Nephron (organoid): Measurements from ENCODE around the gene CRYZ.

Experiments used
- H3K27ac Mint-ChIP-seq, 3 experiments: 2 replicates each; pipeline ENCODE4 v1.8.0; 2020; ENCODE audit warnings: mixed read lengths in 3 of 3, mild to moderate bottlenecking in 2 of 3, moderate library complexity in 1 of 3
- H3K27me3 Mint-ChIP-seq: 2 replicates; pipeline ENCODE4 v1.8.0; 2021; ENCODE audit warnings: low read depth, mild to moderate bottlenecking, moderate library complexity, mixed read lengths
- H3K36me3 Mint-ChIP-seq: 2 replicates; pipeline ENCODE4 v1.8.0; 2020; ENCODE audit warnings: low read depth, mixed read lengths
- H3K4me1 Mint-ChIP-seq: 2 replicates; pipeline ENCODE4 v1.8.0; 2020; ENCODE audit warnings: mixed read lengths
- H3K4me3 Mint-ChIP-seq, 3 experiments: 2 replicates each; pipeline ENCODE4 v1.8.0; 2020; ENCODE audit warnings: mild to moderate bottlenecking in 3 of 3, mixed read lengths in 3 of 3, moderate library complexity in 2 of 3
- H3K9me3 Mint-ChIP-seq: 2 replicates; pipeline ENCODE4 v1.8.0; 2020; ENCODE audit warnings: mixed read lengths
- TF ChIP-seq, protein P1 (sequence below), 3 experiments: fragments of 200-600 bp; sonication (generic); IDR thresholded peaks; one replicate each; pipeline ENCODE4 v1.5.0; 2021; ENCODE audit warnings: antibody characterized with exemption in 3 of 3; ENCODE audit not compliant: unreplicated experiment in 3 of 3

CRYZ gene

GRCh38 chr1:74726063-74726462, 6.8 kb downstream of the CRYZ start:
- H3K27me3 Mint-ChIP-seq = no peaks in the 10 kb centered on the region
- TF ChIP-seq, protein P1, sequence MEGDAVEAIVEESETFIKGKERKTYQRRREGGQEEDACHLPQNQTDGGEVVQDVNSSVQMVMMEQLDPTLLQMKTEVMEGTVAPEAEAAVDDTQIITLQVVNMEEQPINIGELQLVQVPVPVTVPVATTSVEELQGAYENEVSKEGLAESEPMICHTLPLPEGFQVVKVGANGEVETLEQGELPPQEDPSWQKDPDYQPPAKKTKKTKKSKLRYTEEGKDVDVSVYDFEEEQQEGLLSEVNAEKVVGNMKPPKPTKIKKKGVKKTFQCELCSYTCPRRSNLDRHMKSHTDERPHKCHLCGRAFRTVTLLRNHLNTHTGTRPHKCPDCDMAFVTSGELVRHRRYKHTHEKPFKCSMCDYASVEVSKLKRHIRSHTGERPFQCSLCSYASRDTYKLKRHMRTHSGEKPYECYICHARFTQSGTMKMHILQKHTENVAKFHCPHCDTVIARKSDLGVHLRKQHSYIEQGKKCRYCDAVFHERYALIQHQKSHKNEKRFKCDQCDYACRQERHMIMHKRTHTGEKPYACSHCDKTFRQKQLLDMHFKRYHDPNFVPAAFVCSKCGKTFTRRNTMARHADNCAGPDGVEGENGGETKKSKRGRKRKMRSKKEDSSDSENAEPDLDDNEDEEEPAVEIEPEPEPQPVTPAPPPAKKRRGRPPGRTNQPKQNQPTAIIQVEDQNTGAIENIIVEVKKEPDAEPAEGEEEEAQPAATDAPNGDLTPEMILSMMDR (IDR thresholded peaks at IDR 0.05; ENCODE audit: unreplicated experiment in 3 of 3) = no peak
- peaks cover 35% of the 10 kb centered on the region for H3K9me3 Mint-ChIP-seq
- H3K4me1 Mint-ChIP-seq = no peaks in the 10 kb centered on the region
- H3K27ac Mint-ChIP-seq = no peak overlapping the region
- H3K36me3 Mint-ChIP-seq = peaks cover 82% of the 10 kb centered on the region
- H3K4me3 Mint-ChIP-seq = no peak overlapping the region

GRCh38 chr1:74717626-74718025, 15.2 kb downstream of the CRYZ start:
- TF ChIP-seq, protein P1 (IDR thresholded peaks at IDR 0.05; ENCODE audit: unreplicated experiment in 3 of 3) = no peak
- Mint-ChIP-seq H3K4me1 (no peaks in the 10 kb centered on the region), H3K36me3 (peaks cover 30% of the 10 kb centered on the region), H3K4me3 (no peak overlapping the region), H3K27ac (no peak overlapping the region), H3K27me3 (no peaks in the 10 kb centered on the region), H3K9me3 (no peaks in the 10 kb centered on the region)

DNA sequence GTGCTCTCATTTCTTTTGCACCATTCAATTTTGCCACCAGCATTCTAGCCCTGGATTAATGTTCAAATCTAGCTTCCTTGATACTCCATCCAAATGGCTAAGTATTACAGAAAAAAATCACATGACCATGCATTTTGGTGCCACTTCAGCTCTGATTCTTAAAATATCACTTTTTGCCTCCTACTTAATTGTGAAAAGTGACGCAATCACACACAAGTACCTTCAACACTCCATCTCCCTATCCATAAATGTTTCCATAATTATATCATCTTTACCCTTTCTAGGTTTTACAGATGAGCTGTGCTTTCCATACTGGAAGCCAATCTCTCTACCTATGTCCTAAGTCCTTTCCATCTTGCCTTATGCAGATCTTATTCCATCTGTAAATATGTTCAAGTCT, 16.0 kb downstream of the CRYZ start:
- Mint-ChIP-seq H3K27me3 (no peaks in the 10 kb centered on the region), H3K4me3 (no peak overlapping the region), H3K36me3 (peaks cover 29% of the 10 kb centered on the region), H3K9me3 (no peaks in the 10 kb centered on the region), H3K4me1 (no peaks in the 10 kb centered on the region), H3K27ac (no peak overlapping the region)
- TF ChIP-seq, protein P1 (IDR thresholded peaks at IDR 0.05; ENCODE audit: unreplicated experiment in 3 of 3) = no peak

GRCh38 chr1:74715806-74716205, 17.0 kb downstream of the CRYZ start:
- Mint-ChIP-seq H3K27me3 (no peaks in the 10 kb centered on the region), H3K4me3 (no peak overlapping the region), H3K4me1 (no peaks in the 10 kb centered on the region), H3K27ac (no peak overlapping the region), H3K9me3 (no peaks in the 10 kb centered on the region), H3K36me3 (peaks cover 26% of the 10 kb centered on the region)
- TF ChIP-seq, protein P1 (IDR thresholded peaks at IDR 0.05; ENCODE audit: unreplicated experiment in 3 of 3) = no peak

- Mint-ChIP-seq H3K4me1 (no peaks in the 10 kb centered on the region), H3K9me3 (no peaks in the 10 kb centered on the region), H3K36me3 (peaks cover 25% of the 10 kb centered on the region), H3K27me3 (no peaks in the 10 kb centered on the region), H3K27ac (peak overlapping the region in 2 of 3 experiments; percentile 17 to 90), H3K4me3 (no peak overlapping the region)
- TF ChIP-seq, protein P1 (IDR thresholded peaks at IDR 0.05; ENCODE audit: unreplicated experiment in 3 of 3) = no peak
Observed at GRCh38 chr1:74715236-74715502, 17.7 kb downstream of the CRYZ start.

DNA sequence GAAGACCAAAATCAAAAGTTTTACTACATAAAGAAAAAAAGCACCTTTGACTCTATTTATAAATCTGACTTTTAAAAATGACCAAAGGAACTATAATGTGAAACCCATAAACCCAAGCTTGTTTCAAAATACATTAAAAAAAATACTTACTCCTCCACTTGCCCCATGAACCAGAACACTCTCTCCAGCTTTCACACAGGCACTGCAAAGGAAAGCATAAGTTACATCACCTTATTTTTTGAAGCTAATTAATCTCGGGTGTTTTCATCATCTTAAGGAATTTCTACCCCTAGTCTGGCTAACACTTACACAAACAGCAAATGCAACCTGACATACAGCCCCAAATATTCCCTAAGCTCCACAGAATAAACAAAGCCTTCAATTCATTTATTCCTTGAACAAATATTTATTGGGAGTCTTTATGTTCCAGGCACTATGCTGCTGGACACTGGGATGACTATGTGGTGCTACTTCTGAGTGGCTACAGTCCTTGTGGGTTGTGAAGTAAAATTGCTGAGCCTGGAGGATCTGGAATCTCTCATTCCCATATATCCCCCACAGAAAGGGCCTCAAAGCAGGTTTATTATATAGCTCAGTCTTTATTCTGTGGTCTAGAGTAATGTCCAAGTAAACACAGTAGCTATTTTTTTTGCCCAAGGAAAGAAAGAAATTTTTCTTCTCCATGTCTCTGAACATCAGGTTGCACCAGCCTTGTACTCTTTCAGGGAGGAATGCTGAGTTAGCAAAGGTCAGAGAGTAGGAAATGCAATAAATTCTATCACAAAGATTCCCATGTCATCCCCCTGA, 18.2 kb downstream of the CRYZ start:
- Mint-ChIP-seq H3K9me3 (no peaks in the 10 kb centered on the region), H3K27ac (peak overlapping the region in 2 of 3 experiments; percentile 57 to 90), H3K4me1 (no peaks in the 10 kb centered on the region), H3K36me3 (peaks cover 22% of the 10 kb centered on the region), H3K27me3 (no peaks in the 10 kb centered on the region), H3K4me3 (no peak overlapping the region)
- TF ChIP-seq, protein P1 (IDR thresholded peaks at IDR 0.05; ENCODE audit: unreplicated experiment in 3 of 3) = no peak
